ENCODE results near the gene SELENOM. TPM values are rescaled to one million over a fixed set of nuclear protein-coding genes. Genes with fewer than 3 reads are reported as not detected.

The SELENOM gene
- total RNA-seq, 4 donors from 2014 or later, result 37.4 to 72.1 (median 56.0) TPM

GRCh38 chr22:31103899-31104694 is 3.3 kb downstream of the SELENOM start:
- TF ChIP-seq EP300 (IDR thresholded peaks at IDR 0.05), result no peak
- TF ChIP-seq POLR2AphosphoS5 (IDR thresholded peaks at IDR 0.05), result no peak
- TF ChIP-seq POLR2A (IDR thresholded peaks at IDR 0.05), result no peak
- TF ChIP-seq CTCF (IDR thresholded peaks at IDR 0.05), result no peak
- Histone ChIP-seq H3K9me3 (no peaks in the 10 kb centered on the region), H3K27ac (peak overlapping the region; percentile 76), H3K4me3 (no peak overlapping the region), H3K4me1 (peaks cover 47% of the 10 kb centered on the region), H3K27me3 (no peaks in the 10 kb centered on the region), H3K36me3 (peaks cover 36% of the 10 kb centered on the region)
- 77% methylated on average over 33 of the region's 33 CpGs for WGBS
- no peak for DNase-seq (ENCODE audit: low spot score in 2 of 2)

GRCh38 chr22:31103111-31103510 is 4.3 kb downstream of the SELENOM start:
- H3K36me3 ChIP-seq, result peaks cover 45% of the 10 kb centered on the region
- peak overlapping the region; percentile 76 for H3K27ac ChIP-seq

GRCh38 chr22:31102441-31103081 is 4.8 kb downstream of the SELENOM start:
- TF ChIP-seq POLR2AphosphoS5 (IDR thresholded peaks at IDR 0.05) (peak in 2 of 3 donors; percentile 42 to 65), CTCF (IDR thresholded peaks at IDR 0.05) (no peak), POLR2A (IDR thresholded peaks at IDR 0.05) (no peak), EP300 (IDR thresholded peaks at IDR 0.05) (peak; percentile 53)
- H3K27me3 ChIP-seq, result no peaks in the 10 kb centered on the region
- no peak overlapping the region for H3K4me3 ChIP-seq
- peak overlapping the region; percentile 76 for H3K27ac ChIP-seq
- 66% methylated on average over 8 of the region's 8 CpGs for WGBS
- peaks cover 47% of the 10 kb centered on the region for H3K4me1 ChIP-seq
- H3K36me3 ChIP-seq, result peaks cover 48% of the 10 kb centered on the region
- H3K9me3 ChIP-seq, result no peaks in the 10 kb centered on the region
- DNase-seq (ENCODE audit: low spot score in 2 of 2), result peak; percentile 93 to 94

More at GRCh38 chr22:31103111-31103510, 4.3 kb downstream of the SELENOM start:
- WGBS, result 87% methylated on average over 2 of the region's 2 CpGs
- no peaks in the 10 kb centered on the region for H3K27me3 ChIP-seq
- H3K4me1 ChIP-seq, result peaks cover 51% of the 10 kb centered on the region
- no peaks in the 10 kb centered on the region for H3K9me3 ChIP-seq
- no peak for DNase-seq (ENCODE audit: low spot score in 2 of 2)
- no peak overlapping the region for H3K4me3 ChIP-seq
- no peak for TF ChIP-seq CTCF (IDR thresholded peaks at IDR 0.05)
- no peak for TF ChIP-seq EP300 (IDR thresholded peaks at IDR 0.05)
- TF ChIP-seq POLR2A (IDR thresholded peaks at IDR 0.05), result no peak
- no peak for TF ChIP-seq POLR2AphosphoS5 (IDR thresholded peaks at IDR 0.05)

GRCh38 chr22:31100762-31101525 is 6.4 kb downstream of the SELENOM start:
- Histone ChIP-seq H3K36me3 (peaks cover 64% of the 10 kb centered on the region), H3K27me3 (no peaks in the 10 kb centered on the region), H3K27ac (peak overlapping the region; percentile 11), H3K4me3 (no peak overlapping the region), H3K9me3 (no peaks in the 10 kb centered on the region), H3K4me1 (peaks cover 38% of the 10 kb centered on the region)
- TF ChIP-seq CTCF (IDR thresholded peaks at IDR 0.05) (no peak), EP300 (IDR thresholded peaks at IDR 0.05) (no peak), POLR2A (IDR thresholded peaks at IDR 0.05) (no peak), POLR2AphosphoS5 (IDR thresholded peaks at IDR 0.05) (no peak)
- DNase-seq (ENCODE audit: low spot score in 2 of 2), result no peak
- 93% methylated on average over 18 of the region's 18 CpGs for WGBS
